ENCODE measurements around the gene GSC2.

DNA sequence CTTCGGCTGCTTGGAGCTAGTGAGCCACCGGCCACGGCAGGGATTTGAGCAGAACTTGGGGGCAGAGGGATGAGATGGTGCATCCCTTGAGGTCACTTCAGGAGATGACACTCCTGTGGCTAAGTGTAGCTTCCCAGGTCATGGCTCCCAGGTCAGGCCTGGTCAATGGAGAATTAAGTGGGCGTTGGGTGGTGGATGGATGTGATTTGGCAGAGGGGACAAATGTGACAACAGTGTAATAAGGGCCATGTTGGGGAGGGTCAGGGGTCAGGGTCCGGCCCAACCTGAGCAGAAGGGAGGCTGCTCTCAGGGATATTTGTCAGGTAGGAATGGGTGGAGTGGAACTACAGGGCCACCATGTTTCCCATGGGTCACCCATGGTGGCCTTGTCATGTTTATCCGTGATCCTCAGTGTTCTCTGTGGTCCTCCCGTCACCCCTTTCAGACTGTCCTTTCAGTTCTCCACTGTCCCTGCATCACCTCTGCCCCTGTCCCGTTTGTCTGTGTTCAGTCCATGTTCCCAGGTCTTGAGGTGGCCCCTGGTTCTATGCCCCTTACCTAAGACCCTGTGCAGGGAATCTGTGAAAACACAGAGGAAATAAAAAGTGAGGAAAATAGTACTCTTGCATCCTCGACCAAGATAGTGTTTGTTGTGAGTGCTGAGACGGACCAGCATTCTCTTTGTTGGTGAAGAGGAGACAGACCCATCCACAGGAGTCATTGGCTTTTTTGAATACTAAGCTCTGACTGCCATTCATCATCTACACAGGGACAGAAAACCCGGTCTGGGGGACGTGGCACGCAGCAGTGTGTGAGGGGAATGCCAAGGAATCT lies 22.3 kb upstream of the GSC2 start:
- TF ChIP-seq CTCF (IDR thresholded peaks at IDR 0.05) (no peak), POLR2A (IDR thresholded peaks at IDR 0.05) (no peak), EP300 (IDR thresholded peaks at IDR 0.05) (no peak)

Measured in ovary (tissue), 3 donors.